Stimulated activated CD8-positive, alpha-beta memory T cell treated with anti-CD3 and anti-CD28 coated beads, Interleukin-12 subunit alpha, Interleukin-12 subunit beta, amount 100 ng/mL, for 24 hours (primary cell): Measurements from ENCODE around the gene MAP6.

Experiments
- DNase-seq: peaks from one replicate; pipeline ENCODE4 v3.0.0-alpha.2; 2020; ENCODE audit errors: extremely low read depth

The MAP6 gene

GRCh38 chr11:75549370-75549958 is 119.4 kb downstream of the MAP6 start:
- no peak for DNase-seq

GRCh38 chr11:75548595-75549272 is 120.1 kb downstream of the MAP6 start:
- no peak for DNase-seq

DNA sequence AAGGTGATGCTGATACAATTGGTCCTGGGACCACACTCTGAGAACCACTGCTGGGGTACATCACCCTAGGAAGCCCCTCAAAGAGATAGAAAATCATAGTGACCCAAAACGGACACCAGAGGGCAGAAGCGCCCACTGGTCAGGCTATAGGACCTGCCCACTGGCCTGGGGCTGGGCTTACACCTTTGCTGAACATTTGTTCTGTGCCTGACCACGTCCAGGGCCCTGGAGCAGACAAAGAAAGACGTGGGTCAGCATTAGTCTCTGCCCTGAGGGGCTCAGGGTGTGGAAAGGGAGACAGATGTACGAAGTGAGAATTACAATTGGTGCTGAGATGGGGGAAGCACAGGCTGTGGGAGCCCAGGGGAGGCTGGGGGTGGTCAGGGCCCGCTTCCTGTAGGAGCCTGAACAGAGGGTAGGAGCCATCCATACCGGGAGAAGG is 121.2 kb downstream of the MAP6 start:
- no peak for DNase-seq

DNA sequence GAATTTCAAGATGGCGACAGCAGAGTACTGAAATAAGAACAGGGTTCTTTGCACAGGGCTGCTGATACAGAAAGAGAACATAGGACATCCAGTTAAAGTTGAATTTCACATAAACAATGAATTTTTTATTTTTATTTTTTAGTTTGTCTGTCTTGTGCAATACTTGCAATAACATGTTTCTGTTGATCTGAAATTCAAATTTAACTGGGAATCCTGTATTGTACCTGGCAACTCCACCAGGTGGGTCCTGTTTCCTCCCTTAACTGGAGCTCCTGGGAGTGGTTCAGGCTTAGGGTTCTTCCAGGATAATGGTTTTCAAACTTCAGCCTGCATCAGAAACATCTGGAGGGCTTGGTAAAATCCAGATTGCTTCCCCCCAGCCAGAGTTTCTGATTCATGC is 121.7 kb downstream of the MAP6 start:
- no peak for DNase-seq

GRCh38 chr11:75543806-75544205 is 125.0 kb downstream of the MAP6 start:
- DNase-seq: no peak

DNA sequence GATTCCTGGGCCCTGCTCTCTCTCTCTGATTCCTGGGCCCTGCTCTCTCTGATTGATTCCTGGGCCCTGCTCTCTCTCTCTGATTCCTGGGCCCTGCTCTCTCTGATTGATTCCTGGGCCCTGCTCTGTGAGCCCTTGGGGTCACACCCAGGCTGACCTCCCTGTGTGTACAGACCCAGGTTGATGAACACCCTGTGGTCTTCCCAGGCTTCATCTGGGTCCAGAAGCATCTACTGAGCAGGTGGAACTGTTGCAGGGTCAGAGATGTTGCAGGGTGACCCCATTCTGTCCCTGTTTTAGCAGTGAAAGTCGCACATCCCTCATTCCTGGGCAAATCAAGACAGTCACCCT is 126.8 kb downstream of the MAP6 start:
- DNase-seq: no peak

GRCh38 chr11:75541193-75542087 is 127.4 kb downstream of the MAP6 start:
- DNase-seq: no peak

GRCh38 chr11:75539459-75540334 is 129.1 kb downstream of the MAP6 start:
- DNase-seq: no peak

DNA sequence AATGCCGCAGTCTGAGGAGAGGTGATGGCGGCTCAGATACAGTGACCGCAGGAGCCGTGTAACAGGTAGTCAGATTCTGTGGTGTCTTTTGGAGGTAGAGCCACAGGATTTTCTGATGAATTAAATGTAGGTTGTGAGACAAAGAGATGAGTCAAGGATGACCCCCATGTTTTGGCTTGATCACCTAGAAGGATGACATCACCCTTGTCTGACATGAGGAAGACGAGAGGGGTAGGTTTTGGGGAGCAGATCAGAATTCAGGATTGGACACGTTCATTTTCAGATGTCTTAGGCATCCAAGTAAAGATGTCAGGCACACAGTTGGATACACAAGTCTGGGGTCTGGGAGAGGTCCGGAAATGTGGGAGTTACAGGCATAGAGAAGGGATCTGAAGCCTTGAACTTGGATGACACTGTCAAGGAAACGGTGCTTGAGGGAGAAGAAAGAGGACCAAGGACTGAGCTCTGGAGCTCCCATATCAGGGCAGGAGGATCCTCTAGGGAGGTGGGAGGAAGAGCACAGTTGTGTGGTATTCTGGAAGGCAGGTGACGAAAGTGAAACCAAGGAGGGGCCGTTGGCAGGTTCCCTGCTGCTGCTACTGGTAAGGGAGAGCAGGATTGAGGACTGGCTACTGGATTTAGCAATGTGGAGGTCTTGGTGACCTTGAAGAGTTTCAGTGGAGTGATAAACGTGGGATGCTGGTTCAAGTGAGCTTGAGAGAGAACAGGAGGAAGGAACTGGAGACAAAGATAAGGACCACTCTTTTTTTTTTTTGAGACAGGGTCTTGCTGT is 130.5 kb downstream of the MAP6 start:
- DNase-seq: no peak

DNA sequence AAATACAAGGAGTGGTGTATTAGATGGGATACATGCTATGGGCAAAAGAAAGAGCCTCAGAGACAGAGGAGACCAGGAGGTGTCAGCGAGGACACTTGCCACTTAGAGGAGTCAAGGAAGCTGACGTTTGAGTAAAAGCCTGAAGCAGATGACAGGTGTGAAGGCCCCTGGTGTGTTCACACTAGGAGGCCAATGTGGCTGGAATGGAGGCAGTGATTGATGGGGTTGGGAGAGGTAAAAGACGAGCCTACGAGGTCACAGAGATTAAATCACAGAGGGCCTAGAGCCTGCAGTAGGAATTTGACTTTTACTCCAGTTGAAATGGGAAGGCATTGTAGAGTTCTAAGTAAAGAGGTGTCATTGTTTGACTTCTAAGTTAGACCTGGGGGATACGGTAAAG is 131.1 kb downstream of the MAP6 start:
- DNase-seq: no peak
